Amniotic epithelial cell (primary cell): ENCODE measurements around the gene SPSB1.

ENCODE experiments used
- DNase-seq: peaks from one replicate; pipeline ENCODE4 v3.0.0-alpha.2; 2010; ENCODE audit warnings: low read depth

The SPSB1 gene

GRCh38 chr1:9344426-9345200 is 51.9 kb downstream of the SPSB1 start:
- DNase-seq, result no peak

- no peak for DNase-seq
Observed at GRCh38 chr1:9345471-9345870, 52.8 kb downstream of the SPSB1 start.

GRCh38 chr1:9345922-9346321 is 53.2 kb downstream of the SPSB1 start:
- DNase-seq, result no peak

GRCh38 chr1:9346566-9346965 is 53.9 kb downstream of the SPSB1 start:
- no peak for DNase-seq

- DNase-seq, result no peak
Observed at GRCh38 chr1:9347095-9347850, 54.6 kb downstream of the SPSB1 start.

- no peak for DNase-seq
Observed at GRCh38 chr1:9349331-9349851, 56.7 kb downstream of the SPSB1 start.

- DNase-seq, result peak; percentile 25
Observed at GRCh38 chr1:9350013-9350908, 57.6 kb downstream of the SPSB1 start.

- no peak for DNase-seq
Observed at GRCh38 chr1:9350960-9351359, 58.3 kb downstream of the SPSB1 start.

GRCh38 chr1:9351654-9352271 is 59.1 kb downstream of the SPSB1 start:
- DNase-seq, result no peak

GRCh38 chr1:9352377-9353134 is 59.9 kb downstream of the SPSB1 start:
- no peak for DNase-seq

- no peak for DNase-seq
Observed at GRCh38 chr1:9355503-9355902, 62.8 kb downstream of the SPSB1 start.

- no peak for DNase-seq
Observed at GRCh38 chr1:9356021-9356420, 63.3 kb downstream of the SPSB1 start.

- DNase-seq, result no peak
Observed at GRCh38 chr1:9356829-9357466, 64.3 kb downstream of the SPSB1 start.

GRCh38 chr1:9357958-9358357 is 65.3 kb downstream of the SPSB1 start:
- no peak for DNase-seq

- no peak for DNase-seq
Observed at GRCh38 chr1:9360371-9361064, 67.8 kb downstream of the SPSB1 start.

GRCh38 chr1:9361630-9362260 is 69.1 kb downstream of the SPSB1 start:
- peak; percentile 29 for DNase-seq

GRCh38 chr1:9362488-9362887 is 69.8 kb downstream of the SPSB1 start:
- DNase-seq, result no peak

GRCh38 chr1:9363061-9363471 is 70.4 kb downstream of the SPSB1 start:
- DNase-seq, result no peak

GRCh38 chr1:9366298-9366697 is 73.6 kb downstream of the SPSB1 start:
- DNase-seq, result no peak
